Hypothalamus (tissue), 51 donors: ENCODE measurements around the gene MKLN1.
A peak's percentile ranks its signal among the peaks of the same experiment; 100 is the strongest.
"Not testable (repeated sequence)": the region's sequence is repeated elsewhere in the genome, so short reads cannot be mapped to it uniquely, and the experiment has no call there.

Experiments used
- DNase-seq, 51 donors: peaks; one replicate each; lab custom pipeline; 2025; lab: John Stamatoyannopoulos, UW

The MKLN1 gene

DNA sequence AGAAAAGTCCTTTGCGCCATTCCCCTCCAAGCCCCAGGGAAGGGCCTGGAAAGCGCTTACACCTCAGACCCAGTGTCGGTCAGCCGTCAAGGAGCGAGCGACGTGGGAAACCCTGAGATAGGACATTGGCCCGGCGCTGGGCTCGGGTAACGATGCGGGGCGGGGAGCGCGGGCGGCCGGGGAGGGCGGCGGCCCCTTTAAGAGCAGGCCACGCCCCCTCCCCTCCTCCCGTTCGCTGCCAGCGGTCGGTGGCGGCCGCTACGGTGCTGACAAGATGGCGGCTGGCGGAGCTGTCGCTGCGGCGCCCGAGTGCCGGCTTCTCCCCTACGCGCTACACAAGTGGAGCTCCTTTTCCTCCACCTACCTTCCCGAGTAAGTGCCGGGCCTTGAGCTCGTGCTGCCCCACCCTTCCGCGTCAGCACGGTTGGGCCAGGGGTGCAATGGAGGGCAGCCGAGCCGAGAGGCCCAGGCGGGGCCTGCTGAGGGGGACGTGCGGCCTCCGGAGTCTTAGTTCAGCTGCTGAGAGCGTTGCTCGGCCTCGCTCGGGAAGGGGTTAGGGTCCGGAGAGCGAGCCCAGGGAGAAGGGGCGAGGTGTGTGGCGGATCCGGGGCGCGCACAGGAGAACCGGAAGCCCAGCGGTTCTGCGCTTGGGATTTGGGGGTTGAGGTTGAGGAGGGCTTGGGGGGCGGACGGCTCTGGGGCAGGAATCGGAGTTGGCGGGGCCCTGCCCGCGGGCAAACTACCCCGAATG is at the start of gene MKLN1:
Gene MKLN1, plus strand, starts transcription at position 251 of the 751 bp plus-strand sequence. Its CDS starts 24 bp downstream, at position 275.
- peak; percentile 31 to 93 (median 82) for DNase-seq

DNA sequence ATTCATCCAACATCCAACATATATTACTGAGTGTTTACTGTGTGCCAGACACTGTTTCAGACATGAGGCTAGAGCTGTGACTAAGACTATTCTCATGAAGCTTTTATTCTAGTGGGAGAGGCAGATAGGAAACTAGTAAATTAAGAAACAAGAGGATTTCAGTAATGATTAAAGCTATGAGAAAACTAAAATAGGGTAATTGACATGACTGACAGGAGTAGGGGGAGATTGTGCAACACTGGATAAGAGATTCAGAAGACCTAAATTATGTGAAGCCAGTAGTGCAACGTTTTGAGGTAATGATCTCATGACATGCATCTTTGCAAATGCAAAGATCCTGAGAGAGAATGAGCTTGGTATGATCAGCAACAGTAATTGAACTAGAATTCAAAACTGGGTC is 48.6 kb upstream of the MKLN1 start:
- no peak for DNase-seq

DNA sequence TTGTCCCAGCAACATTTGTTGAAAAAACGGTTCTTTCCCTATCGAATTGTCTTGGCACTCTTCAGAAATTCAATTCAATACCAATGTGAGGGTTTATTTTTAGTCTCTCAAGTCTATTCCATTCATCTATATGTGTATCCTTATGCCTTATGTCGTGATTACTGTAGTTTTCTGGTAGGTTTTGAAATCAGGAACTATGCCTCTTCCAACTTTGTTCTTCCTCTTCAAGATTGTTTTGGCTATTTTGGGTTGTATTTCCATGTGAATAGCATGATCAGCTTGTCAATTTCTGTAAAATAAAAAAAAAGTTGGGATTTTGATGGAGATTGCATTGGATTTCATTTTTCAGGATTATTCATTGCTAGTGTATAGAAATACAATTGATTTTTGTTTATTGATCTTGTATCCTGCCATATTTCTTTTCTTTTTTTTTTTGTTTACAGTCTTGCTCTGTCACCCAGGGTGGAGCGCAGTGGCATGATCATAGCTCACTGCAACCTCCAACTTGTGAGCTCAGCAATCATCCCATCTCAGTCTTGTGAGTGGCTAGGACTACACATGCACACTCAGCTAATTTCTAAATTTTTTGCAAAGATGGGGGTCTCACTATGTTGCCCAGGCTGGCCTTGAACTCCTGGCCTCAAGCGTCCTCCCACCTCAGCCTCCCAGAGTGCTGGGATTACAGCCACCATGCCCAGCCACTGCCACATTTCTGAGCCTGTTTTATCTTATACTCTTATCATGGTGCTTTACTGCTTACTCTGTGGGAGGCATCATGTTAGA is 46.2 kb upstream of the MKLN1 start:
- DNase-seq = no peak

DNA sequence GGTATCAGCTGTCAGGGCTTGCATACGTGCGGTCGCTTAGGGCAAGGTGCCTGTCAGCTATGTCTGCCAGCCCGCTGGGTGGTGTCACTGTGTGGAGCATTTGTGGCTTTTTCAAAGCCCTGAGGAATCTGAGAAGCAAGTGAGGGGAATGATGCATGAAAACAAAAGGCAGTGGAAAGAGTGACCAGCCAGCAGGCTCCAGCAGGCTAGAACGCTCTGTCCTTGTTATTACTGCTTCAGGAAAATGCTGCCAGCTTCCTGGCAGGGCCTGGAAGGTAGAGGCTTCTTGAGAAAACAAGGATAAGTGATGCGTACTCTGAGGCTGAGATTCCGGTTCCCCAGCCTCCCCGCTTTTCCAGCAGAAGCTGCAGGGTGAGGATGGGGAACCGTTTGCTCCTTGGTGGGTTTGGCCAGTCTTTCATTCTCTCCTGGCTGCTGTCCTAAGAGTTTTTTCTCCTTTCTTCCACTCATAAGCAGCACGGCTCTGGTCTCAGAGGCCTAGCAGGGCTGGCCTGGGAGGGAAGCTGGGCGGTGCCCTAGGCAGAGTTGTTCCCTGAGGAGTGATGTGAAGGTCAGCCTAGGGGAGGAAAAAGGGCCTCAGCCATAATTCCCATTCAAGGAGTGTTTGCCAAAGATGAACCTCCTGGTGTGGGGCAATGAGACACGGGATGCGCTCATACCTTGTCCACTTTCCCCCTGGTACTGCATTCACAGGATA is 42.8 kb upstream of the MKLN1 start:
- peak in 32 of 51 donors; percentile 5 to 79 (median 51) for DNase-seq

DNA sequence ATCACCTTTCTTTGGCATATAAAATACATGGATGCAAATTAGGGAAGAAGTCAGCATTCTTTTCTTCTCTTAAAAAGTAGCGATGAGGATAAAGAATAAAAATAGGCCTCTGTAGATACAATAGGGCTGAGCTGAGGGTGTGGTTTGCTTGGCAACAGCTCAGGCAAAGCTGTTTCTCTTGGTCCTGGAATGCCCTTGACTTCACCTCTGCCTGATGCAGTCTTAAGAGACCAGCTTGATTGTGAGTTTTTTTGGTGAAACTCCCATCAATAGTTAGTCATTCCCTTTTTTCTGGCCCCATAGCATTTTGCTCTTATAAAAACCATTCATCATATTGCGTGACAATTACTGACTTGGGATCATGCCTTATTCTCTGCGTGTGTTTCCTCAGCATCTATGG is 42.1 kb upstream of the MKLN1 start:
- DNase-seq = peak in 1 of 51 donors; percentile 28

DNA sequence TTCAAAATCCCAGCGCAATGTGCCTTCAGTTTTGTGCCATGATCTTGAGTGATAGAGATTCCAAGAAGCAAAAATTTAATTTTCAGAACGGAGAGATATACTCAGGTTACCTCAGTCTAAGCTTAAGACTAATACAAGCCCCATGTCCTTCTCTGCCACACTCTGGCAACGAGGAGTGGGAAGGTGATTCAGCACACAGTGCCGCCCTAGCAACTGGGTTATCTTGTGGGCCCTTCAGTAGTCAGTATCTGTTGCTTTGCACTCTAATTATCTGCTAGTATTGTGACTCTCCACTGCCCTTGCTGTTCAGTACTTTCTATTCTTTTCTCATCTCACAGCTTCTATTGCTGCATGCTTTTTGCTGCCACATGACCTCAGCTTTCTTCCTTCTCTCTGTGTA is 39.2 kb upstream of the MKLN1 start:
- DNase-seq = peak in 1 of 51 donors; percentile 12

DNA sequence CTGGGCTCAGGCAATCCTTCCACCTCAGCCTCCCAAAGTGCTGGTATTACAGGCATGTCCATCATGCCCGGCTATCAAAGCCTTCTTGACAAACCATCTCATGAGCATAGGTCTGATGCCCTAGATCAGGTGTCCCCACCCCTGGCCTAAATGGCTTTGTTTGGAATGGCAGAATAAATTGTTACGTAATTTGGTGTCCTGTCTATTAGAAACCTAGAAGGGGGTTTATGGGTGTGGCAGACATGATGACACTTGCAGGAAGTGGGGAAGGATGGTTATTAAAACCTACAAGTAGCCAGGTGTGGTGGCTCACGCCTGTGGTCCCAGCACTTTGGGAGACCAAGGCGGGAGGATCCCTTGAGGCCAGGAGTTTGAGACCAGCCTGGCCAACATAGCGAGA is 38.6 kb upstream of the MKLN1 start:
- DNase-seq = no peak

DNA sequence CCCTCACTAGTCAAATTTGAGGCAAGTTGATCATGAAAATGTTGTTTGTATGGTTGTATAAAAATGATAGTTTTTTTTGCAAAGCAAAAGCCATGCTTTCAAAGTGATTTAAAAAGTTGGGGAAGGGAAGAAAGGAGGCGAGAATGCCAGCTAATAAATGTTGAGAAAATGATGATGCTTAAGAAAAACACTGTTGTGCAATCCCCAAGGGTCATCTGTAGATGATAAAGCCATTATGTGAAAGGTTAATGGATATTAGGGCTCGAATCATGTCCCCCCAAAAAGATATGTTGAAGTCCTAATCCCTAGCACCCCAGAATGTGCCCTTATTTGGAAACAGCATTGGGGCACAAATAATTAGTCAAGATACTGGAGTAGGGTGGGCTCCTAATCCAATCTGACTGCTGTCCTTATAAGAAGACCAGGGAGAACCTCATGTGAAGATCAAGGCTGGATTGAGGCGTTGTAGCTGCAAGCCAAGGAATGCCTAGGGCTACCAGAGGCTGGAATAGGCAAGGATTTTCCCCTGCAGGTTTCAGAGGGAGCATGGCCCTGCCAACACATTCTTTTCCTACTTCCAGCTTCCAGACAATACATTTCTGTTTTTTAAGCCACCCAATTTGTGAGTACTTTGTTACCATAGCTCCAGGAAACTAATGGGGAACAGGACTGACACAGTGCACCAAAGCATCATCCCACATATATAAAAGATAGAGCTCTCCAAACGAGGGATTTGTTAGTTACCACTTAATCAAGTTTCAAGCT is 35.4 kb upstream of the MKLN1 start:
- DNase-seq = no peak

DNA sequence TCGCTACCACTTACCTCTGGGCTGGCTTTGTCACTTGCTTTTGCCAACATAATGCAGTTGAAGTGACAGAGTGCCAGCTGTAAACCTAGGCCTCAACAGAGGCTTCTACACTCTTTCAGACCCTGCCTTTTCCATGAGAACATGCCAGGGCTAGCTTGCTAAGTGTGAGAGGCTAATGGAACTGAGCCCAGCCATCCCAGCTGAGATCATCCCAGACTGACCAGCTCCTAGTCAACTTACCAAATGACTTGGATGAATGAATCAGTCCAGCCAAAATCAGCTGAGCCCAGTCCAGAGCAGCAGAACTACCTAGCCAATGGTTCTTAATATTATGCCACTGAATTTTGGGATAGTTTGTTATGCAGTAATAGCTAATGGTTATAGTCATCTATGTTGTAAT is 34.7 kb upstream of the MKLN1 start:
- peak in 1 of 51 donors; percentile 6 for DNase-seq

DNA sequence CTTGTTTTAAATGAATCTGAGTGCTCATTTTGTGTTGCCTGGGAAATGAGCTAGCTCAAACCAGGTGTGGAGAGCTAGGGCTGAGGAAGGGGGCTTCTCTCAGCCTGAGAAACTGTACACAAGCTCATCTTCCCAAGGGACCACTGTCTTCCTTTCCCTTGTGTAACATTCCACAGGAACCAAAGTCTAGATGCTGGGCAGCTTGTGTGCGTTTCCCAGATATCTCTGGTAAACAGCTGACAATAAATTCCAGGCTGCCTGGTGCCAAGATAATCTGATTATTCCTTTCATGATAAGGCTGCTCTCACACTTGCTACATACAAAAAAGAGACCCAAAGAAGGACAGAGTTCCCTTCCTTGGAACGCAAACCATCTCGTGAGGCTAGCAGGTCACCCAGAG is 33.1 kb upstream of the MKLN1 start:
- no peak for DNase-seq

DNA sequence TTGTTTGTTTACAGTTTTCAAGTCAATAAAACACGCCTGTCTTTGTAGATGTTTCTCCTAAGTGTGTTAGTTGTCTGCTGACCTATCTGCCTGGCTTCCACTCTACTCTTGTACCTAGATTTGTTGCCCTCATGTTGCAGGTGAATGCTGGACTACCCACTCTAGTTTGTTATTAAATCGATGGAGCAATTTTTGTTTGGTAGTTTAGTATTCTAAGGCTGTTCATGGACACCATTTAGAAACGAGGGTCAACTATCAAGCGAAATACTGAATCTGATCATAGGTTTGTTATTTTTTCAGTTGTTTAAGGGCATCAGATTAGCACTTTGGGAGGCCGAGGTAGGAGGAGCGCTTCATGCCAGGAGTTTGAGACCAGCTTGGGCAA is 29.1 kb upstream of the MKLN1 start:
- peak in 1 of 51 donors; percentile 58 for DNase-seq

DNA sequence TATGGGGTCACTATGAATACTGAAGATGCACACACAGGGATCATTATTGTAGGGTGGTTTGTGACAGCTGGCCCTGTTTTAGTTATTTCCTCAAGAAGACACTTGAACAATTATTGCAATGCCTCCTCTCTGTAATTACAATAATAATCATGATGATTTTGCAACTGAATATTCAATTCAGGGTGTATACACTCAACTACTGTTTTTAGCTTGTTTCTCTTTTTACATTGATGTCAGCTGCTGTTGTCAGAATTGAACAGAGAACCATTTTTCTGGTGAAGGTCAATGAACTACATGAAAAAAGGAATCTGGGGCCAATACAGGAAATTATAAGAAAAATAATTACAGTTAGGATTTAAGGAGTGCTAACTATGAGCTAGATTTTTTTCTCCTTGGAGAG is 28.6 kb upstream of the MKLN1 start:
- no peak for DNase-seq

DNA sequence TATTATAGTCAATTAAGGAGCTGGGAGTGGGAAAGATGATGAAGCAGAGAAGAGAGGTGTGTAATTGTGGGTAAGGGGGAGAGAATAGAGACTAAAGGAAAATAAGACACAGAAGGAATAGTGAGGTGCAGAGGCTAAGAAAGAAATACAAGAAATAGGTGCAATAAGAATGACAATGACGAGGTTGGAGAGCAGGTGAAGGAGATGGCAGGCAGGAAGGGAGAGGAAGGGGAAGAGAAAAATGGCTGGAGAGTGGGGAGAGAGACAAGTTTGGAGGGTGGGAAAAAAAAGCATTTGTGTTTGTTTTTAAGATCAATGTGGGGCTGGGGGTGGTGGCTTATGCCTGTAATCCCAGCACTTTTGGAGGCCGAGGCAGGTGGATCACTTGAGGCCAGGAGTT is 27.6 kb upstream of the MKLN1 start:
- DNase-seq = no peak

DNA sequence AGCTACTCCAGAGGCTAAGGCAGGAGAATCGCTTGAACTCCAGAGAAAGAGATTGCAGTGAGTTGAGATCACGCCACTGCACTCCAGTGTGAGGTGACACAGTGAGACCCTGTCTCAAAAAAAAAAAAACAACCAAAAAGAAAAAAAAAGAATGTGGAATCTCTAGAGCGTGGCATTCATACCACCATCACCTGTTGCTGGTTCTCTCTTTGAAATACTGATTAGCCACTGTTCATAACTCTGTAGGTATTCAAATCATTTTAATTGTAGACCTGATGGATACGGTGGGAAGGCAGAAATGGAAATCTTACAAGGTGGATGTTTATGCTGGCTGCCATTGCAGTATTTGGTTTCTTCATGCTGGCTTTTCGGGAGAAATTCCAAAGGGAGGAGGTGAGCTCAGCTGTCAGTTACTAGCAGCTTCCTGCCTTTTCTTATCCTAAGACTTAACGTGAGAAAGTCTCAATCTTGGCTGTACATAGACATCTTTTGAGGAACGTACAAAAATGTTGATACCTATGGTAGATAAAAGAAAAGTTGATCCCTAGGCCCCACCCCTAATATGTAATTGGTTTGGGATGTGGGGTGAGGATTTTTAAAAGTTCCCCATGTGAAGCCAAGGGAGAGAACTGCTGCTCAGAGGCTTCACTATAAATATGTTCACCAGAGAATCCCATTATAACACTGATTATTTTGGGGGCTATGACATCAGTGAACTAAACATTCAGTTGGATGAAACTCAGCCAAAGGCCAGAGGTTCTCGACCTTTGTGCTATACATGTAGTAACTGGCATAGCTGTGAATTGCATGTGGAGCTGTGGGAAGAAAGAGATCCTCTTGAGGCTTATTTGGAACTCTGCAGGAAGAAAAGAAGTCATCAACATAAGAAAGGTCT is 26.9 kb upstream of the MKLN1 start:
- peak in 1 of 51 donors; percentile 14 for DNase-seq

DNA sequence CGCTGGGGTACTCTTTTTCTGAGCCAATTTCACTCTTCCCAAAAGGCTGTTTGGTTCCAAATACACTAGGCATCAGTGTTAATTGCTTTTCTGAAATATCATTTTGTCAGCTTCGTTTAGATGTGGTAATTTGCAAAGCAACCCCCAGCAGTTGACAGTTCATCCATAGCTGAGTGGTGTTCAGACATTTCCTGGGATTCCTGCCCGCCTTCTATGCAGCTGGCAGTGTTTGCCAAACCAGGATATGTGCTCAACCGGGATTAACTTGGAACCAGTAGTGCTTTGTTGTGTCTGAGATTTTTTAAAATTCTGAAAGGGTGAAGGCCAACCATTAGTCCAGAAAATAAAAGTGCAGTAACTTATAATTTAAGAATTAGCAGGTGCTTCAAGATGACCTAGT is 25.2 kb upstream of the MKLN1 start:
- DNase-seq = no peak

DNA sequence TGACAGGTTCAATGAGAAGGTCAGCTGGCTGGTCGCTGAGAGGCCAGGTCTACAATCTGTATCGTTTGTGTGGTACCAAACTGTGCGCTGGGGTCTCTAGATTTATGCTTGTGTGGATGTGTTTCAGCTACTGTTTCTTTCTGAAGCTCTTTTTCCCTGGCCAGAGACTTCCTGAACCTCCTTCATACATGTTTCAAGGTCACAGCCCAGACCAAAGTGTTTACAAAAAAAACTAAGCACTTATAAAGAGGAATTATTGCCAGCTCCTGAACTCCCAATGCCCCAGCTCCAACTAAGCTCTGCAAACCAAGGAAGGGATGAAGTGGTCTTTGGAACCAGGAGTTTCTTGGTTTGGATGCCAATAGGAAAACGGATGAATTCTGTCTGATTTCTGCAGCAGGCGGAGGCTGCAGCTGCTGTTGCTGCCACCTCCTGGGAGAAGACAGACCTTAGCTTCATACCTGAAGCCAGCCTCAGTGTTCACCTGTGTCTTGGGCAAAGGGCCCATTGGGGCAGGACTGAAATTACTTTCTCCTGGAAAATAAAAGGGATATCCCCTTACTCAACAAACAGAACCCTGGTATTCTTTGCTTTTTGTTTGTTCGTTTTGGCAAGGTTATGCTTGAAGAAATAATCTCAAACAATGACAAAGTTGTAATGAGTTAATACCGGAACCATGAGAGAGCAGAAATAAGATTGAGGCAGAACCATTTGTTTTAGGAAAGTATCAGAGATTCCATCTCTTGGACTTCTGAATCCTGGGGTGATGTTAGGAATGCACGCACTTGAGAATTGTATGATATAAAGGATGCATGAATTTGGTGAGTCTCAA is 24.6 kb upstream of the MKLN1 start:
- peak in 14 of 51 donors; percentile 4 to 39 (median 20) for DNase-seq

DNA sequence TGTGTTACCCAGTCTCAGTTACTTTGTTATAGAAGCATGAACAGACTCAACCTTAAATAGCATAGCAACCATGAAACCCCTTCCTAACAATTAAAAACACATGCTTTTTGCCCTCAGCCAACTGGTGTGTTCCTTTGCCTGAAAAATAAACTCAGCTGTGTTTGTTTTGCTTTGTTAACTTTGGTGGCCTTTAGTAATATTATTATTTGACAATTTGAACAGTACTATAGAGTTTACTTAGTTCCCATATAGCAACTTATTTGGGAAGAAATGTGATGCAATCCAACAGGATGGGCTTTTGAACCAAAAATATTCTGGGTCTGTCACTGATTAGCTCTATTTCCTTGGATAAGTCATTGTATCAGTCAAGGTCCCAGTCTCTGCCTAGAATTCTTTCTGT is 22.5 kb upstream of the MKLN1 start:
- DNase-seq = no peak

DNA sequence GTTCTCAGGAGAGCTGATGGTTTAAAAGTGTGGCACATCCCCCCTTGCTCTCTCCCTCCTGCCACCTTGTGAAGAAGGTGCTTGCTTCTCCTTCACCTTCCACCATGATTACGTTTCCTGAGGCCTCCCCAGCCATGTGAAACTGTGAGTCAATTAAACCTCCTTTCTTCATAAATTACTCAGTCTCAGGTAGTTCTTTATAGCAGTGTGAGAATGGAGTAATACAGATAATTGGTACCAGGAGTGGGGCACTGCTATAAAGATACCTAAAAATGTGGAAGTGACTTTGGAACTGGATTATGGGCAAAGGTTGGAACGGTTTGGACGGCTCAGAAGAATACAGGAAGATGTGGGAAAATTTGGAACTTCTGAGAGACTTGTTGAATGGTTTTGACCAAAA is 21.6 kb upstream of the MKLN1 start:
- not testable (repeated sequence) for DNase-seq

DNA sequence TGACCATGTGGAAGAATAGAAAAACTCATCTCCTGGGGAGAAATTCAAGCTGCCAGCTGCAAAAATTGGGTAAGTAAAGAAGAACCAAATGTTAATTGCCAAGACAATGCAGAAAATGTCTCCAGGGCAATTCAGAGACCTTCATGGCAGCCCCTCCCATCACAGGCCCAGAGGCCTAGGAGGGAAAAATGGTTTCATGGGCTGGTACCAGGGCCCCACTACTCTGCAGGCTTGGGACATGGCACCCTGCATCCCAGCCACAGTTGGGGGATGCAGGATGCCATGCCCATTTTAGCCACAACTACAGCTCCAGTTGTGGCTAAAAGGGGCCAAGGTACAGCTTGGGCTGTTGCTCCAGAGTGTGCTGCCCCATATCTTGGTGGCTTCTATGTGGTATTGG is 20.9 kb upstream of the MKLN1 start:
- DNase-seq = no peak
